ENCODE measurements around the gene PCDHB14. TPM values are rescaled to one million over a fixed set of nuclear protein-coding genes. Genes with fewer than 3 reads are reported as not detected.

The PCDHB14 gene
- total RNA-seq, result 1.6 and 2.1 TPM in 2 replicates

GRCh38 chr5:141223112-141223783, at the start of gene PCDHB14:
Gene PCDHB14 (plus strand): TSS chr5:141223343. CDS start chr5:141223506, 163 bp downstream.

GRCh38 chr5:141177577-141178191, 45.5 kb upstream of the PCDHB14 start, which contains the start of gene PCDHB8:
Gene PCDHB8 (plus strand): TSS chr5:141177790. CDS start chr5:141178035, 245 bp downstream.

DNA sequence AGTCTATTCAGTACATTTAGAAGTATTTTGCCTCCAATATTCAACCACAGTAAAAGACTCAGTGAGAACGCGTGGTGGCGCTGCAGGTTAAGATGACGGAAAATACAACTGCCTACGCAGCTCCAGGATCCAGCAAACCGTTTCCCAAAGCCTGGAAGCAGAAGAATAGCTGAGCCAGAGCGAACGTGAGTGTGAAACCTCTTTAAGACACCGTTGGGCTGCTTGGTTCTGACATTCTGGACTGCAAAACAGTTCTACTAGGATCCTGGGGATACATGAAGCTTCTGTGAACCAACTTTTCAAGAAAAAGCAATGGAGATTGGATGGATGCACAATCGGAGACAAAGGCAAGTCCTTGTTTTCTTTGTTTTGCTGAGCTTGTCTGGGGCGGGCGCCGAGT, 40.9 kb upstream of the PCDHB14 start, which contains the start of gene PCDHB16:
Gene PCDHB16, plus strand, starts transcription at position 140 of the 400 bp plus-strand sequence. Its CDS starts 173 bp downstream, at position 313.

DNA sequence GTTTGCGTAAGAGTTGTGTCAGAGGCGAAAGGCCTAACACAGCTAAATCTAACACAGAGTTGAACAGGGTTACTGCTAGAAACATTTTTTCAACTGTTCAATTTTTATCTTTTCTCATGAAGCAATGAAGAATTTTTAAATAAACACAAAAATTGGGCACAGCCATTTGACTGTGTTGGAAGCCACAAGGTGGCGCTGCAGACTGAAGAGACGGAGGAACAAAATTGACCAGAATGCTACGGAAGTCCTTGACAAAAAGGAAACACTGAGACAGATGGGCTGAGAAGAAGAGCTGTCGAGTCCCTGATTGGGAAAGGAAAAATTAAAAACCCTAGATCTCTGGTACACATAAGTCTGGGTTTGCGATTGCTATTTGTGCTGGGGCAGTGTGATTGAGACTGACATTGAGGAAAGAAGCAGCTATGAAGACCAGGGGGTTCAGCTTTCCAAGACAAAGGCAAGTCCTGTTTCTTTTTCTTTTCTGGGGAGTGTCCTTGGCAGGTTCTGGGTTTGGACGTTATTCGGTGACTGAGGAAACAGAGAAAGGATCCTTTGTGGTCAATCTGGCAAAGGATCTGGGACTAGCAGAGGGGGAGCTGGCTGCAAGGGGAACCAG, 36.1 kb upstream of the PCDHB14 start, which contains the start of gene PCDHB9:
Gene PCDHB9, plus strand, starts transcription at position 265 of the 616 bp plus-strand sequence. Its CDS starts 158 bp downstream, at position 423.

DNA sequence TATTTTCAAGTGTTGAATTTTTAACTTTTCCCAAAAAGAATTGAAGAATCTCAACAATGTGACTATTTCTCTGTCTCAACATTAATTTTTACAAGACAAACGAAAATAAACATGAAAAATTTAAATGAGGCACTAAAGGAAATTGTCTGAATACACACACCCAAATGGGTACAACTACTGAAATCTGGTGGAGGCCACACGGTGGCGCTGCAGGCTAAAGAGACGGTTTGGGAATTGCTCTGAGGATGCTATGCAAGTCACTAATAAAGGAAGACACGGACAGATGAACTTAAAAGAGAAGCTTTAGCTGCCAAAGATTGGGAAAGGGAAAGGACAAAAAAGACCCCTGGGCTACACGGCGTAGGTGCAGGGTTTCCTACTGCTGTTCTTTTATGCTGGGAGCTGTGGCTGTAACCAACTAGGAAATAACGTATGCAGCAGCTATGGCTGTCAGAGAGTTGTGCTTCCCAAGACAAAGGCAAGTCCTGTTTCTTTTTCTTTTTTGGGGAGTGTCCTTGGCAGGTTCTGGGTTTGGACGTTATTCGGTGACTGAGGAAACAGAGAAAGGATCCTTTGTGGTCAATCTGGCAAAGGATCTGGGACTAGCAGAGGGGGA, 30.9 kb upstream of the PCDHB14 start, which contains the start of gene PCDHB10:
Gene PCDHB10, plus strand, starts transcription at position 244 of the 616 bp plus-strand sequence. Its CDS starts 200 bp downstream, at position 444.

GRCh38 chr5:141199359-141200235, 23.5 kb upstream of the PCDHB14 start, which contains the start of gene PCDHB11:
Gene PCDHB11 (plus strand): TSS chr5:141199627. CDS start chr5:141199775, 148 bp downstream.

DNA sequence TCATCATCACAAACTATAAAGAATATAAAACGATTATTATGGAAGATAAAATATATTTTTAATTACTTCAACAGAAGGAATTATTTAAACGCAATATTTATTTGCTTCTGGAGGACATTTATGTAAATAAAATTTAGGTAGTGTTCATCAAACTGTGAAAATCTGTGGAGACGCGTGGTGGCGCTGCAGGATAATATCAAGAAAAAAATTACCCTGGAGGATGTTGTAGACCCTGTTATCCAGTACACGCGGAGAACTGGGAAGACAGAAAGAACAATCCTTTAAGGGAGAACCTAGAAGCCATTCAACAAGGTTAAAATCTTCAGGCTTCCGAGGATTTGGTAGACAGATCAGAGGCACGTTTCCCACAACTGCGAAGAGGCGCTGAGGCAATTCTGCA, 14.7 kb upstream of the PCDHB14 start, which contains the start of gene PCDHB12:
Gene PCDHB12, plus strand, starts transcription at position 242 of the 400 bp plus-strand sequence. CDS start 189 bp downstream, outside the sequence.

DNA sequence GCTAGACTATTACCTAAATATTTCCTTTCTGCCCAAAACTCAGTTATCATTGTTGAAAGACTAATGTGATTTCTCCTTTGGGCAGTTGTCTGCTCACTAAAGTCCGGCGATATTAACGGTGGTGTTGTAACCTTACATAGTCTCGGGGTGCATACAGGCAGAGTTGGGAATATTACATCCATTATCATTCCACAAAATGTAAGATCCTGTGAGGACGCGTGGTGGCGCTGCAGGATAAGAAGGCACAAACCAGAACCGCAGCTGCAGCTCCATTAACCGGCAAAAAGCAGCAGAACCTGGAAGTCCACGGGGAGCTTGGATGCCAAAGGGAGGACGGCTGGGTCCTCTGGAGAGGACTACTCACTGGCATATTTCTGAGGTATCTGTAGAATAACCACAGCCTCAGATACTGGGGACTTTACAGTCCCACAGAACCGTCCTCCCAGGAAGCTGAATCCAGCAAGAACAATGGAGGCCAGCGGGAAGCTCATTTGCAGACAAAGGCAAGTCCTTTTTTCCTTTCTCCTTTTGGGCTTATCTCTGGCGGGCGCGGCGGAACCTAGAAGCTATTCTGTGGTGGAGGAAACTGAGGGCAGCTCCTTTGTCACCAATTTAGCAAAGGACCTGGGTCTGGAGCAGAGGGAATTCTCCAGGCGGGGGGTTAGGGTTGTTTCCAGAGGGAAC, 9.3 kb upstream of the PCDHB14 start, which contains the start of gene PCDHB13:
Gene PCDHB13, plus strand, starts transcription at position 264 of the 684 bp plus-strand sequence. Its CDS starts 205 bp downstream, at position 469.

GRCh38 chr5:141245250-141245717, 22.1 kb downstream of the PCDHB14 start, which contains the start of gene PCDHB15:
Gene PCDHB15 (plus strand): TSS chr5:141245395. CDS start chr5:141245579, 184 bp downstream.

Other genes starting within 250 kb of the PCDHB14 start
- not detected in 2 replicates for gene PCDHB1, start 172.0 kb upstream of the PCDHB14 start, total RNA-seq
- gene PCDHB2, start 128.7 kb upstream of the PCDHB14 start, total RNA-seq, result 3.6 and 4.4 TPM in 2 replicates
- 0.79 and 1.6 TPM in 2 replicates for gene PCDHB3, start 122.9 kb upstream of the PCDHB14 start, total RNA-seq
- 0.20 and 0.59 TPM in 2 replicates for gene PCDHB4, start 101.5 kb upstream of the PCDHB14 start, total RNA-seq
- 0.36 and 2.2 TPM in 2 replicates for gene PCDHB5, start 88.1 kb upstream of the PCDHB14 start, total RNA-seq
- 0.20 and 0.36 TPM in 2 replicates for gene PCDHB6, start 73.3 kb upstream of the PCDHB14 start, total RNA-seq
- 0.33 and 1.1 TPM in 2 replicates for gene PCDHB7, start 50.7 kb upstream of the PCDHB14 start, total RNA-seq
- gene PCDHB8, start 45.6 kb upstream of the PCDHB14 start, total RNA-seq, result 0.26 and 1.3 TPM in 2 replicates
- gene PCDHB16, start 41.0 kb upstream of the PCDHB14 start, total RNA-seq, result 0.50 and 0.59 TPM in 2 replicates
- gene PCDHB9, start 36.2 kb upstream of the PCDHB14 start, total RNA-seq, result 0.40 and 0.59 TPM in 2 replicates
- 0.79 and 1.4 TPM in 2 replicates for gene PCDHB10, start 31.0 kb upstream of the PCDHB14 start, total RNA-seq
- gene PCDHB11, start 23.7 kb upstream of the PCDHB14 start, total RNA-seq, result 0.69 and 0.85 TPM in 2 replicates
- 0.26 and 0.46 TPM in 2 replicates for gene PCDHB12, start 14.6 kb upstream of the PCDHB14 start, total RNA-seq
- gene PCDHB13, start 9.4 kb upstream of the PCDHB14 start, total RNA-seq, result 0.59 and 1.8 TPM in 2 replicates
- gene PCDHB15, start 22.1 kb downstream of the PCDHB14 start, total RNA-seq, result 0.59 and 0.91 TPM in 2 replicates
- gene SLC25A2, start 80.7 kb downstream of the PCDHB14 start, total RNA-seq, result 0.13 and 0.26 TPM in 2 replicates
- 56.6 and 69.0 TPM in 2 replicates for gene TAF7, start 97.4 kb downstream of the PCDHB14 start, total RNA-seq
- gene PCDHGA1, start 107.2 kb downstream of the PCDHB14 start, total RNA-seq, result 1.2 and 1.4 TPM in 2 replicates
- gene PCDHGA2, start 115.4 kb downstream of the PCDHB14 start, total RNA-seq, result 2.8 and 4.2 TPM in 2 replicates
- 0.79 and 3.0 TPM in 2 replicates for gene PCDHGA3, start 120.5 kb downstream of the PCDHB14 start, total RNA-seq
- gene PCDHGB1, start 126.8 kb downstream of the PCDHB14 start, total RNA-seq, result 2.2 and 3.8 TPM in 2 replicates
- 11.6 and 16.9 TPM in 2 replicates for gene PCDHGA4, start 131.7 kb downstream of the PCDHB14 start, total RNA-seq
- gene PCDHGB2, start 136.7 kb downstream of the PCDHB14 start, total RNA-seq, result 3.2 and 3.9 TPM in 2 replicates
- 1.8 and 2.3 TPM in 2 replicates for gene PCDHGA5, start 140.8 kb downstream of the PCDHB14 start, total RNA-seq
- gene PCDHGB3, start 146.9 kb downstream of the PCDHB14 start, total RNA-seq, result 7.8 and 8.1 TPM in 2 replicates
- 5.3 and 6.7 TPM in 2 replicates for gene PCDHGA6, start 150.5 kb downstream of the PCDHB14 start, total RNA-seq
- gene PCDHGA7, start 159.4 kb downstream of the PCDHB14 start, total RNA-seq, result 6.9 and 10.3 TPM in 2 replicates
- gene PCDHGB4, start 164.4 kb downstream of the PCDHB14 start, total RNA-seq, result 26.1 and 54.1 TPM in 2 replicates
- gene PCDHGA8, start 169.3 kb downstream of the PCDHB14 start, total RNA-seq, result 4.0 and 4.3 TPM in 2 replicates
- gene PCDHGB5, start 174.6 kb downstream of the PCDHB14 start, total RNA-seq, result 34.3 and 47.0 TPM in 2 replicates
- gene PCDHGA9, start 179.4 kb downstream of the PCDHB14 start, total RNA-seq, result 5.2 and 5.5 TPM in 2 replicates
- 3.9 and 4.8 TPM in 2 replicates for gene PCDHGB6, start 184.7 kb downstream of the PCDHB14 start, total RNA-seq
- 8.3 and 9.4 TPM in 2 replicates for gene PCDHGA10, start 189.6 kb downstream of the PCDHB14 start, total RNA-seq
- 13.8 and 14.7 TPM in 2 replicates for gene PCDHGB7, start 194.3 kb downstream of the PCDHB14 start, total RNA-seq
- 20.6 and 27.7 TPM in 2 replicates for gene PCDHGA11, start 197.7 kb downstream of the PCDHB14 start, total RNA-seq
- gene PCDHGA12, start 207.2 kb downstream of the PCDHB14 start, total RNA-seq, result 40.2 and 46.0 TPM in 2 replicates